ENCODE results near the gene PRUNE1.

Gene PRUNE1

DNA sequence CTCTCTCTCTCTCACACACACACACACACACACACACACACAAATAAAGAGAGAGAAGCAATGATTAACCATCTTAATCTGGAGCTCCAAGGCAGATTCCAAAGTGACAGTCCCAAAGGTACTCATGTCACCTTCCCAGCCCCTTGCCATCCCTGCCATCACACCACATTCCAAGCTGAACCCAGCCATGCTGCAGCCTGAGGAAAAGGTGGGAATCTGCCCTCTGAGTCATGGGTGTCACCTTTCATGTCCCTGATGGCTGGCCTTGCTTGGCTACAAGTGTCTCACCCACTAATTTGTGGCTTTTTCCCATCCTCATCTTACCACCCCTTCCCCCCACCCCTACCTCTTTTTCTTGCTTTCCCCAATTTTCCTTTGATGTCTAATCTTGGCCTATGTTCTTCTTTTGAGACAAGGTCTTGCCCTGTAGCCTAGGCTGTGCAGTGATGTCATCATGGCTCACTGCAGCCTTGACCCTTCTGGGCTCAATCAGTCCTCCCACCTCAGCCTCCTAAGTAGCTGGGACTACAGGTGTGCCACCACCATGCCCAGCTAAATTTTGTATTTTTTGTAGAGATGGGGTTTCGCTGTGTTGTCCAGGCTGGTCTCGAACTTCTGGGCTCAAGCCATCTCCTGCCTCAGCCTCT, 22.9 kb upstream of the PRUNE1 start (continued):
- TF ChIP-seq, protein P1, sequence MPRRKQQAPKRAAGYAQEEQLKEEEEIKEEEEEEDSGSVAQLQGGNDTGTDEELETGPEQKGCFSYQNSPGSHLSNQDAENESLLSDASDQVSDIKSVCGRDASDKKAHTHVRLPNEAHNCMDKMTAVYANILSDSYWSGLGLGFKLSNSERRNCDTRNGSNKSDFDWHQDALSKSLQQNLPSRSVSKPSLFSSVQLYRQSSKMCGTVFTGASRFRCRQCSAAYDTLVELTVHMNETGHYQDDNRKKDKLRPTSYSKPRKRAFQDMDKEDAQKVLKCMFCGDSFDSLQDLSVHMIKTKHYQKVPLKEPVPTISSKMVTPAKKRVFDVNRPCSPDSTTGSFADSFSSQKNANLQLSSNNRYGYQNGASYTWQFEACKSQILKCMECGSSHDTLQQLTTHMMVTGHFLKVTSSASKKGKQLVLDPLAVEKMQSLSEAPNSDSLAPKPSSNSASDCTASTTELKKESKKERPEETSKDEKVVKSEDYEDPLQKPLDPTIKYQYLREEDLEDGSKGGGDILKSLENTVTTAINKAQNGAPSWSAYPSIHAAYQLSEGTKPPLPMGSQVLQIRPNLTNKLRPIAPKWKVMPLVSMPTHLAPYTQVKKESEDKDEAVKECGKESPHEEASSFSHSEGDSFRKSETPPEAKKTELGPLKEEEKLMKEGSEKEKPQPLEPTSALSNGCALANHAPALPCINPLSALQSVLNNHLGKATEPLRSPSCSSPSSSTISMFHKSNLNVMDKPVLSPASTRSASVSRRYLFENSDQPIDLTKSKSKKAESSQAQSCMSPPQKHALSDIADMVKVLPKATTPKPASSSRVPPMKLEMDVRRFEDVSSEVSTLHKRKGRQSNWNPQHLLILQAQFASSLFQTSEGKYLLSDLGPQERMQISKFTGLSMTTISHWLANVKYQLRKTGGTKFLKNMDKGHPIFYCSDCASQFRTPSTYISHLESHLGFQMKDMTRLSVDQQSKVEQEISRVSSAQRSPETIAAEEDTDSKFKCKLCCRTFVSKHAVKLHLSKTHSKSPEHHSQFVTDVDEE (CRISPR knock-in tag; IDR thresholded peaks at IDR 0.05), result no peak
- no peak for TF ChIP-seq ZNF565 (CRISPR knock-in tag; conservative IDR thresholded peaks at IDR 0.05; ENCODE audit: low read depth)
- TF ChIP-seq OSR1 (CRISPR knock-in tag; IDR thresholded peaks at IDR 0.05), result no peak
- no peak for TF ChIP-seq ZNF8 (CRISPR knock-in tag; IDR thresholded peaks at IDR 0.05)
- TF ChIP-seq CSRNP3 (CRISPR knock-in tag; IDR thresholded peaks at IDR 0.05), result no peak

- no peak for ATAC-seq
- TF ChIP-seq OSR1 (CRISPR knock-in tag; IDR thresholded peaks at IDR 0.05), result no peak
- no peak for TF ChIP-seq RARB (CRISPR knock-in tag; IDR thresholded peaks at IDR 0.05)
- TF ChIP-seq PATZ1 (CRISPR knock-in tag; IDR thresholded peaks at IDR 0.05; ENCODE audit: borderline replicate concordance), result no peak
- TF ChIP-seq SNAI2 (CRISPR knock-in tag; IDR thresholded peaks at IDR 0.05), result no peak
- TF ChIP-seq PPARA (CRISPR knock-in tag; IDR thresholded peaks at IDR 0.05; ENCODE audit: borderline replicate concordance), result no peak
- no peak for TF ChIP-seq ARNTL (CRISPR knock-in tag; IDR thresholded peaks at IDR 0.05; ENCODE audit: borderline replicate concordance, low read depth)
- TF ChIP-seq ZFP30 (CRISPR knock-in tag; IDR thresholded peaks at IDR 0.05), result no peak
- TF ChIP-seq ESRRG (CRISPR knock-in tag; IDR thresholded peaks at IDR 0.05), result no peak
- TF ChIP-seq TCF4 (CRISPR knock-in tag; IDR thresholded peaks at IDR 0.05; ENCODE audit: borderline replicate concordance), result no peak
- TF ChIP-seq ZFP3 (CRISPR knock-in tag; IDR thresholded peaks at IDR 0.05), result no peak
- no peak for TF ChIP-seq GLIS3 (CRISPR knock-in tag; IDR thresholded peaks at IDR 0.05)
- TF ChIP-seq CSDC2 (CRISPR knock-in tag; IDR thresholded peaks at IDR 0.05), result no peak
- TF ChIP-seq ZNF8 (CRISPR knock-in tag; IDR thresholded peaks at IDR 0.05), result no peak
- TF ChIP-seq ZC3H10 (CRISPR knock-in tag; IDR thresholded peaks at IDR 0.05), result no peak
- no peak for TF ChIP-seq CREB5 (CRISPR knock-in tag; IDR thresholded peaks at IDR 0.05; ENCODE audit: low read depth)
These were observed 20.3 kb upstream of the PRUNE1 start for GRCh38 chr1:150987924-150988323.

DNA sequence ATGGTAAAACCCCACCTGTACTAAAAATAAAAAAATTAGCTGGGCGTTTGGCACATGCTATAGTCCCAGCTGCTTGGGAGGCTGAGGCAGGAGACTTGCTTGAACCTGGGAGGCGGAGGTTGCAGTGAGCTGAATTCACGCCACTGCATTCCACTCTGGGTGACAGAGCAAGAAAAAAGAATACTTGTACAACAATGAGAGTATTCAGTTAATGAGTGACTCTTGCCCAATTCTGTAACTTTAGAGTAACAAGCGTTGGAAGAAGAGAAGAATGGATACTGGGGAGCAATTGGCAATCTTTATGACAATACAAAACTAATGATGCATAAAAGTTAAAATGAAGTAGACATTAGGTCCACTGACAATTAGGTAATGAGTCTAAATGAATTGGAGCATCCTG, 15.6 kb upstream of the PRUNE1 start:
- no peak for ATAC-seq

More for the DNA sequence above, 15.6 kb upstream of the PRUNE1 start:
- TF ChIP-seq CREB5 (CRISPR knock-in tag; IDR thresholded peaks at IDR 0.05; ENCODE audit: low read depth) (no peak), SNAI2 (CRISPR knock-in tag; IDR thresholded peaks at IDR 0.05) (no peak), ZNF565 (CRISPR knock-in tag; conservative IDR thresholded peaks at IDR 0.05; ENCODE audit: low read depth) (no peak), ZNF70 (CRISPR knock-in tag; IDR thresholded peaks at IDR 0.05) (no peak), ESRRG (CRISPR knock-in tag; IDR thresholded peaks at IDR 0.05) (no peak), ZFP3 (CRISPR knock-in tag; IDR thresholded peaks at IDR 0.05) (no peak)
- TF ChIP-seq, protein P2, sequence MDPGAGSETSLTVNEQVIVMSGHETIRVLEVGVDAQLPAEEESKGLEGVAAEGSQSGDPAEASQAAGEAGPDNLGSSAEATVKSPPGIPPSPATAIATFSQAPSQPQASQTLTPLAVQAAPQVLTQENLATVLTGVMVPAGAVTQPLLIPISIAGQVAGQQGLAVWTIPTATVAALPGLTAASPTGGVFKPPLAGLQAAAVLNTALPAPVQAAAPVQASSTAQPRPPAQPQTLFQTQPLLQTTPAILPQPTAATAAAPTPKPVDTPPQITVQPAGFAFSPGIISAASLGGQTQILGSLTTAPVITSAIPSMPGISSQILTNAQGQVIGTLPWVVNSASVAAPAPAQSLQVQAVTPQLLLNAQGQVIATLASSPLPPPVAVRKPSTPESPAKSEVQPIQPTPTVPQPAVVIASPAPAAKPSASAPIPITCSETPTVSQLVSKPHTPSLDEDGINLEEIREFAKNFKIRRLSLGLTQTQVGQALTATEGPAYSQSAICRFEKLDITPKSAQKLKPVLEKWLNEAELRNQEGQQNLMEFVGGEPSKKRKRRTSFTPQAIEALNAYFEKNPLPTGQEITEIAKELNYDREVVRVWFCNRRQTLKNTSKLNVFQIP (CRISPR knock-in tag; IDR thresholded peaks at IDR 0.05; ENCODE audit: borderline replicate concordance, low read depth), result no peak

All from SK-N-SH treated with all-trans-retinoic acid at 6 μM for 48 hours (cell line).